GM19468 (cell line): Measurements from ENCODE around the gene CFAP300.

Experiments
- ATAC-seq: cut with Tn5 transposase; IDR thresholded peaks from one replicate; pipeline ENCODE4 v1.9.1; 2021; ENCODE audit warnings: mild to moderate bottlenecking, moderate library complexity, moderate number of reproducible peaks; ENCODE audit not compliant: unreplicated experiment; ENCODE audit errors: extremely low read depth

Gene CFAP300

DNA sequence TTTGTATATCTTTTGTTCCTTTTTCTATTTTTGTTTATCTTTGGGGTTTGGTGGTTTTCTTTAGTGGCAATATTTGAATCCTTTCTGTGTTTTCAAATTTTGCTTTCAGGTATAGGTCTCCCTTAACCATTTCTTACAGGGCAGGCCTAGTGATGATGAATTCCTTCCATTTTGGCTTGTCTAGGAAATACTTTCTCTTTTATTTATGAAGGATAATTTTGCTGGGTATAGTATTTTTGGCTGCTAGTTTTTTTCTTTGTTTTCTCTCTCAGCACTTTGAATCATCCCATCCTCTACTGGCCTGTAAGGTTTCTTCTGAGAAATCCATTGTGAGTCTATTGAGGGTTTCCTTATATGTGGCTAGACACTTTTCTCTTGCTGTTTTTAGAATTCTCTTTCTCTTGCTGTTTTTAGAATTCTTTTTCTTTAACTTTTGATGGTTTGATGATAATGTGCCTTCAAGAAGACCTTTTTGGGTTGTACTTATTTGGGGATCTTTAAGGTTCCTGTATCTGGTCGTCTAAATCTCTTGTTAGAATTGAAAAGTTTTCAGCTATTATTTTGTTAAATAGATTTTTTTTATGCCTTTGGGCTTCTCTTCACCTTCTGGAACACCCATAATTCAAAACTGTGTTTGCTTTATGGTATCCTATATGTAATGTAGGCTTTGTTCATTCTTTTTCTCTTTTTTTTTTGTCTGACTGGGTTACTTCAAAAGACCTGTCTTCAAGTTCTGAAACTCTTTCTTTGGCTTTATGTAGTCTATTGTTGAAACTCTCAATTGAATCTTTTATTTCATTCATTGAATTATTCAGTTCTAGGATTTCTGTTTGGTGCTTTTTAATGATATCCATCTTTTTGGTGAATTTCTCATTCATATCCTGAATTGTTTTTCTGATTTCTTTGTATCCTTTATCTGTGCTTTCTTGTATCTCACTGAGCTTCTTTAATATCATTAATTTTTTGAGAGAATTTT is 24.5 kb downstream of the CFAP300 start:
- no peak for ATAC-seq

DNA sequence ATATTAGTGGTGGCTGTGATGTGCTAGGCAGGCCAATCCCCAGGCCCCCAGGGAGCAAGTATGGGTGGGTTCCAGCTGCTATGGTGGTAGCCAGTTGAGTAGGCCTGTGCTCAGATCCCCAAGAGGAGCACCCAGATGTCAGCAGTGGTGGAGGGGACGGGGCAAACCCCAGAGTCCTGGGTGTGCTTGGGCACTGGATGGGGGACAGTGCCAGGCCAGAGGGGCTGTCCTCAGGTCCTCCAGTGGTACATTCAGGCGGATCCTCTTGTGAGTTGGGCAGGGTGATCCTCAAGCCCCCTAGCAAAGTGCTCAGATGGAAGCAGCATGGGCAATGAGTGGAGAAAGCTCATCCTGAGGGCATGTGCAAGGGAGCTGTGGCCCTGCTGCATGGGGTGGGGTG is 26.0 kb downstream of the CFAP300 start:
- ATAC-seq: no peak

DNA sequence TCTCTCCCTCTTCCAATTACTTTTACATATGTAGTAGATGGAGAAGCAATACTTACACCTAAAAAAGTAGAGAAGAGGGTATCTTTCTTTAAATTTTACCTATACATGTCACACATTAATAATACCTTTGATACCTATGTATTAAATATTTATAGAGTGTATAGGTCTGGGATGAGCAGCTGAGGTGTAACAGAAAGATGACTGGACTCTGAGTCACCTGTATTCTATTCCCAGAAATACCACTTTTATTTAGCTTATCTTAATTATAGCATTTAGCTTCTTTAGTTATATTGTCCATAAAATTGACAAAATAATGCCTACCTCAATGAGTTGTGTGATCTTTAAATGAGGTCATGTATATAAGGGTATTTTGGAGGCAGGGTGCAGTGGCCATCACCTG is 32.4 kb downstream of the CFAP300 start:
- ATAC-seq: no peak

GRCh38 chr11:102081313-102081712 is 34.1 kb downstream of the CFAP300 start:
- ATAC-seq: no peak

- no peak for ATAC-seq
These were observed 38.8 kb downstream of the CFAP300 start for GRCh38 chr11:102085864-102086551.

DNA sequence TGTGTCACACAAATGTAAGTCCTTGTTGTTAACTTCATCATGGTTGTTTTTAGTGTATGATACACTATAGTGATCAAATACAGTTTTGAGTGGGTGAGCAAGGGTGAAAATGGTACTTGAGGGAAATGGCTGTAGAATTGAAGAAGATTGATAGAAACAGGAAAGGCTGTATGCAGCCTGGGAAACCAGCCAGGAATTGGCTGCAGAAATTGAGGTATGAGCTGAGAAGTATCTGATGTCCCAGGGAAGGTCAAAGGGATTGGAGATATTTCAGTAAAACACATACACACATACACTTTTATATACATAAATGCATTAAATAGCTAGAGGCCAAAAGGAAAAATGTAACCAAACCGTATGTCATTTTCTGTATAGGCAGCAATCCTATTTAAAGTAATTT is 49.9 kb downstream of the CFAP300 start:
- ATAC-seq: no peak

DNA sequence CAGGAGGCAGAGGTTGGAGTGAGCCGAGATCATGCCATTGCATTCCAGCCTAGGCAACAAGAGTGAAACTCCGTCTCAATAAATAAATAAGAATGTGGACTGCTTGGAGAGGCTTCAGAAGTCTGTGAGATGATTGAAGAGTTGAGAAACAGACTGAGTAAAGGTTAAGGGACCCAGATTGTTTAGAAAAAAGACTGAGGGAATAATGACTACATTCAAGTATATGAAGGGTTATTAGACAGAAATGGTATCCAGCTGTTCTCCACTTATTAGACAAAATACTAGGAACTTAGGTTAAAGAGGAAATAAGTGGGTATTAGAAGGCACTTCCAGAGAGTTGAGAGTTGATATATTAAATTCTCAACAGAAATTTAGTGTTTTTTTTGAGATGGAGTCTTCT is 52.5 kb downstream of the CFAP300 start:
- ATAC-seq: no peak

DNA sequence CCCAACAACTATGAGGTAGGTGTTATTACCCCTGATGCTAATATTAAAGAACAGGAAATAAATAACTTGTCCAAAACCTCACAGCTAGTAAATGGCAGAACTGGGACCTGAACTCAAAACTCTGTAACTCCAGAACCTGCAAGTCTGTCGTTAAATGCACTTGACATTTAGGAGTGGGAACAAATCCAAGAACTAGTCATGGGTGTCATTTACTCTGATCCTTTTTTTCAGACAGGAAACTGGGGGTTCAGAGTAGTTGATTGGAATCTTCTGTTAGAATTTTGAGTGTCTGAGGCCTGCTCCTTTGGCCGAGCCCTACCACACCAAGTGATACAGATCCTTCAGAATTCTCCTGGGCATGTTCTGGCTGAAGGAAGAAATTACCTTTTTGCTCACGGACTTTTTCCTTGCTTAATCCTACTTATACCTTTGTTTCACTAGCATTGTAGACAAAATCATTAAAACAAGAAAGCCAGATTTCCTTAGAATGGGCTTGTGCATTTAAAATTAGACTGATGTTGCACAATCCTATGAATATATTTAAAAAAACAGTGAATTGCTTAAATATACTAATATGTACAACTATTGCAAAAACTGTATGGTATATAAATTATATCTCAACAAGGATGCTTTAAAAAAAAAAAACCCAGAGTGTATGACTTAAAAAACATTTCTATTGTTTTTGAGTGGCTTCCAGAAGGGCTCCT is 61.6 kb downstream of the CFAP300 start:
- no peak for ATAC-seq

GRCh38 chr11:102109896-102110760 is 62.9 kb downstream of the CFAP300 start, which contains the start of gene YAP1:
YAP1 (plus strand) TSS chr11:102110447; CDS start chr11:102110849, 402 bp downstream.
- ATAC-seq: peak; percentile 44

- ATAC-seq: no peak
These were observed 63.4 kb downstream of the CFAP300 start for GRCh38 chr11:102110761-102111010.

DNA sequence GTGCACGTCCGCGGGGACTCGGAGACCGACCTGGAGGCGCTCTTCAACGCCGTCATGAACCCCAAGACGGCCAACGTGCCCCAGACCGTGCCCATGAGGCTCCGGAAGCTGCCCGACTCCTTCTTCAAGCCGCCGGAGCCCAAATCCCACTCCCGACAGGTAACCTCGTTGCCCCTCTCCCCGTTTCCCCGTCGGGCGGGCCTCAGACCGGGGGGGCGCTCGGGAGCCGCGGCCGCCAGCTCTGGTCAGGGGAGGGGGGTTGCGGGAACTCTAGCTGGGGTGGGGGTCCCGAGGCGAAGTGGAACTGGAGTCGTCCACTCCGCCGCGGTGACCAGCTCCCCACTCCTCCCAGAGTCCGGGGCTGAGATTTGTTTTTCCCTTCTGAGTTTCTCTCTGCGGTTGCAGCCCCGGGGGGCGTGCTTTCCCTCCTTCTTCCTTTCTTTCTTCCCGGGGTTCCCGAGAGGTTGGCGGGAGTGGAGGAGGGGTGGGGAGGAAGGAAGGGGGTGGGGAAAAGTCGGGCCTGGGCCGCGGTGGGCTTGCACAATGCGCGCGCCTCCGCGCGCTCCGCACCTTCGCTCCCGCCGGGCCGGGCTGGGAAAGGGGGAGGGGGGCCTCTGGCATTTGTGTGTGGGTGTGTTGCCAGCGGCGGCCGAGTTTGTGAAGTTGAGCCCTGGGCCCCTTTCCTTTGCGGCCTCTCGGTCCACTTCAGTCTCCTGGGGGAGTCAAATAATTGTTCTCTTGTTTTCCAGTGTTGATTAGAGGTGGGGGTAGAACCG is 64.0 kb downstream of the CFAP300 start:
- no peak for ATAC-seq

GRCh38 chr11:102111787-102112508 is 64.7 kb downstream of the CFAP300 start:
- ATAC-seq: no peak

DNA sequence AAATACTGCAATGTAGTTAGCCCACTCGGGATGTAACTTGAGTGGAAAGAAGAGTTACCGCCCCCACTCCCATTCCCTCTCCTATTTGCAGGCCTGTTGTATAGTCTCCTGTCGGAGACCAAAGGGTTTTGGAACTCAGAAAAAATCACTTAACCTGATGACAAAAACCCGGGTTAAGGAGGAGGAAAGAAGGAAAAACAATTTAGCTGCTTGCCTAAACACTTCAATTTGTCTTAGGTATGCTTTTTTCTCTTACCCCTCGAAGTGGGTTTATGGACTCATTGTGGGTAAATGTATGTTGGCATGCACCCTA is 65.2 kb downstream of the CFAP300 start:
- no peak for ATAC-seq

DNA sequence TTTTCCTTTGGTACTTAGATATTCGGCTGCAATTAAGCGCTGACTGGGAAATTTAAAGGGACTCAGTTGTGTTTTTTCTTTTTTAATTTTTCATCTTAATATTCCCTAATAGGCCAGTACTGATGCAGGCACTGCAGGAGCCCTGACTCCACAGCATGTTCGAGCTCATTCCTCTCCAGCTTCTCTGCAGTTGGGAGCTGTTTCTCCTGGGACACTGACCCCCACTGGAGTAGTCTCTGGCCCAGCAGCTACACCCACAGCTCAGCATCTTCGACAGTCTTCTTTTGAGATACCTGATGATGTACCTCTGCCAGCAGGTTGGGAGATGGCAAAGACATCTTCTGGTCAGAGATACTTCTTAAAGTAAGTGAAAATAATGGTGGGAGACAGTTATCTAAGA is 66.8 kb downstream of the CFAP300 start:
- no peak for ATAC-seq

- ATAC-seq: no peak
These were observed 68.3 kb downstream of the CFAP300 start for GRCh38 chr11:102115557-102115956.

DNA sequence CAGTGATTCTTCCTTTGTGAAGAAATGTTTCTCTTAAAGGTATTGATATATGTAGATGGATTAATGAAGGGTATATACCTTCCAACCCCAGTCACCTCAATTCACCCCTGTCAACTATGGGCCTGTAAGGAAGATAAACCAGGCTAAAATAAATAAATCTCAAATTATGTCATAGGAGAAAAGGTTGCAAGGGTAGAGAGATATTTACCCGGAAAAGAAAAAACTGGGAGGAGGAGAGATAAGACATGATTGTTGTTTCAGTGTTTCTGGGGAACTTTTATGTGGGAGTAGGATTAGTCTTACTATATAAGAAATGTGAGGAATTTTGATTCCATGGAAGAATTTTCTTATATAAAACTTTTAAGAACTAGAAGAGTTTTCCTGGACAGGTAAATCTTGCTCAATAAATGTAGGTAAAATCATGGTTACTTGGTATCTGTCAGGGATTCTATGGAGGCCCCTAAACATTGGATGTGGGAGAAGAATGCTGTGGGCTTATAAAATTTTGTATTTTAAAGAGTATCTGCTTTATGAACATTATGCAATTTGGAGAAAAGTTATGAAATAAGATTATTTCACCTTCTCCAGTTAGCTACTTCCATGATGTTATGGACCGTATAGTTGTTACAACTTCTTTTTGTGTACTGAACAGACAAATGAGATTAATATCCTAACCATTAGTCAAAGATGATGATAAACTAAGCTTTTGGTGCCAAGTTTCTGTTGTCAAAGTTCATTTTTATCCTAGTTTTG is 69.4 kb downstream of the CFAP300 start:
- ATAC-seq: no peak

GRCh38 chr11:102117472-102118113 is 70.4 kb downstream of the CFAP300 start:
- ATAC-seq: no peak

DNA sequence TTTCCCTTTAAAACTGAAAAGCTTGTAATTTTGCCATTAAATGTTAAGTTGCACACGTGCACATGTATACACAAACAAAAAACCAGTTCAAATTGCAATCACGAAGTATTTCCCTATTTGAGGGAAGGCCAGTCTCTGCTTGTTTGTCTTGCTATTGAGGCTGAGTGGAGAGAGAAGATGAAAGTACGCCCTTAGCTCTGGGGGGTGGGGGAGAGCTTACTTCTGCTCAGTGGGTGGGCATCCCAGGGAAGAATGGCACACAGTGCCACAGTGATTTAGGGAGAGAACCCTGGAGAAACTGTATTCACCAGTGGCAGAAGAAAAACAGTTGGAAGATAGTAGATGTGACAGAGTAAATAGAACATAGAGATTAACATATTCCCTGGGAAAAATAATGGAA is 71.7 kb downstream of the CFAP300 start:
- ATAC-seq: no peak
